ENCODE results near the gene SRP68.

Gene SRP68

GRCh38 chr17:76009969-76010661 lies 62.2 kb downstream of the SRP68 start:
- DNase-seq (ENCODE audit: low spot score): no peak

GRCh38 chr17:76009447-76009846 lies 62.9 kb downstream of the SRP68 start:
- no peak for DNase-seq (ENCODE audit: low spot score)
- TF ChIP-seq CTCF (IDR thresholded peaks at IDR 0.05; ENCODE audit: extremely low read depth, missing control alignments): no peak

More at GRCh38 chr17:76009969-76010661, 62.2 kb downstream of the SRP68 start:
- TF ChIP-seq CTCF (IDR thresholded peaks at IDR 0.05; ENCODE audit: extremely low read depth, missing control alignments): no peak

- no peak for DNase-seq (ENCODE audit: low spot score)
- no peak for TF ChIP-seq CTCF (IDR thresholded peaks at IDR 0.05; ENCODE audit: extremely low read depth, missing control alignments)
Observed at GRCh38 chr17:76008630-76009425, 63.5 kb downstream of the SRP68 start.

GRCh38 chr17:76008208-76008607 lies 64.1 kb downstream of the SRP68 start:
- TF ChIP-seq CTCF (IDR thresholded peaks at IDR 0.05; ENCODE audit: extremely low read depth, missing control alignments): no peak
- DNase-seq (ENCODE audit: low spot score): no peak

DNA sequence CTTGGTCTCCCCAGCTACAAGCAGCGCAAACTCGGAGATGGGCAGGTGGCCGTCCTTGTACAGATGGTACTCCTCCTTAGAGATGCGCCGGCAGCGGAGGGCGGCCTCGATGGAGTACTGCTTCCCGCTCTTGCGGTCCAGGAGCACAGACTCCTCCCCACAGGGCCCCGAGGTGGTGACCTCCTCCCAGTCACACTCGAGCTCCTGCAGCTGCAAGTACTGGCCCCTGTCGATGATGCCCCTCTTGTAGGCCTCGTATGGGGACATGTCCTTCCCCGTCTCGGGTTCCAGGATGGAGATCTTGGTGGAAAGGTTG lies 64.5 kb downstream of the SRP68 start:
- TF ChIP-seq CTCF (IDR thresholded peaks at IDR 0.05; ENCODE audit: extremely low read depth, missing control alignments): no peak
- no peak for DNase-seq (ENCODE audit: low spot score)

DNA sequence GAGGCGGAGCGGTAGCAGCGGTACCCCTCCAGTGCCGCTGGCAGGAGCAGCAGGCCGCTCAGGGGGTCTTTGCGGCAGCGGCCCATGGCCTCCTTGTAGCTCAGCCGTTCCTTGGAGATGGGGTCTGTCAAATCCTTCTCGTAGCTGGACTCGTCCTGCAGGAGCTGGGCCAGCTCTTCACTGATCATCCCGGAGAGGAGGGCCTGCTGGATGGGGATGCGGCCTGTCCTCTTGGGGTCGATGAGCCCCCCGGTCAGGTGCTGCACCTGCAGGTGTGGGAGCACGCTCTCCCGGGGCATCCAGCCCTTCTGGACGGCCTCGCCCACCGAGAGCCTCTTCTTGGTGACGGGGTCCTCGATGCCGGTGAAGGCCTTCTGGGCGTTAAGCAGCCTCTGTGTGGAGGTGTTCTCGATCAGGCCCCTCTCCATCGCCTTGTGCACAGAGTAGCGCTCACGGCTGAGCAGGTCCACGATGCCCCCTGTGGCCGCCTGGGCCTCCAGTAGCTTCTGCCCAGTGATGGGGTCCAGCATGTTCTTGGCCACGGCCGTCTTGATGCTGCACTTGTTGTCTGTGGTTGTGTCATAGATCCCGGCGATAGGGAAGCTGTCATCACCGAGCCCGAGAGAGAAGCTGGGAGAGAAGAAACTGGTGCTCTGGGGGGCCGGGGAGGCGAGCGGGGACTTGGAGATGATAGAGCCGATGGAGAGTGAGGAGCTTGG lies 65.0 kb downstream of the SRP68 start:
- no peak for TF ChIP-seq CTCF (IDR thresholded peaks at IDR 0.05; ENCODE audit: extremely low read depth, missing control alignments)

More for the DNA sequence above, 65.0 kb downstream of the SRP68 start:
- DNase-seq (ENCODE audit: low spot score): no peak

Data from GM20000 (cell line).